H1 (cell line): ENCODE data around the gene RPS6KC1. TPM values are rescaled to one million over a fixed set of nuclear protein-coding genes. Genes with fewer than 3 reads are reported as not detected.

Source experiments
- CTCF ChIA-PET: fragments of 300-600 bp; sonication (Branson Sonifier 250); formaldehyde crosslinking; loops from one replicate; lab custom pipeline; 2021; ENCODE audit not compliant: partially characterized antibody; lab: Charles Lee
- POLR2A ChIA-PET: fragments of 300-600 bp; sonication (Branson Sonifier 250); formaldehyde crosslinking; loops from one replicate; lab custom pipeline; 2021; ENCODE audit warnings: inconsistent platforms; ENCODE audit not compliant: partially characterized antibody; lab: Charles Lee
- DNase-seq, 2 experiments: peaks; one replicate each; pipeline versions ENCODE4 v3.0.0 to v3.0.0-alpha.2; 2010 to 2022; ENCODE audit warnings: low spot score in 2 of 2, low read depth in 1 of 2, mixed read lengths in 1 of 2
- FAIRE-seq: peaks from 2 replicates; lab custom pipeline; 2011; peaks lifted over from hg19 to GRCh38; lab: Jason Lieb, UNC
- H2AFZ ChIP-seq: 2 replicates; pipeline ENCODE4 v1.8.1; 2012; ENCODE audit warnings: low read length, inconsistent platforms
- H2AK5ac ChIP-seq: 2 replicates; pipeline ENCODE4 v1.6.1; 2013; ENCODE audit warnings: low read depth, low read length
- H2BK120ac ChIP-seq: replicated peaks from 2 replicates; pipeline ENCODE3; 2013; ENCODE audit warnings: low read depth, low read length, inconsistent platforms
- H2BK12ac ChIP-seq: 2 replicates; pipeline ENCODE4 v1.6.1; 2013; ENCODE audit warnings: low read depth, low read length
- H2BK15ac ChIP-seq: 2 replicates; pipeline ENCODE4 v1.6.1; 2013; ENCODE audit warnings: low read length
- H2BK20ac ChIP-seq: 2 replicates; pipeline ENCODE4 v1.6.1; 2013; ENCODE audit warnings: low read length
- H2BK5ac ChIP-seq: 2 replicates; pipeline ENCODE4 v1.6.1; 2013; ENCODE audit warnings: low read depth, low read length
- H3K14ac ChIP-seq: 2 replicates; pipeline ENCODE4 v1.6.1; 2013; ENCODE audit warnings: inconsistent platforms; ENCODE audit not compliant: insufficient read length
- H3K18ac ChIP-seq: 2 replicates; pipeline ENCODE4 v1.6.1; 2013; ENCODE audit warnings: low read length; ENCODE audit errors: extremely low read depth
- H3K23ac ChIP-seq: 2 replicates; pipeline ENCODE4 v1.6.1; 2013; ENCODE audit warnings: inconsistent platforms; ENCODE audit not compliant: insufficient read length
- H3K23me2 ChIP-seq: 2 replicates; pipeline ENCODE4 v1.6.1; 2013; ENCODE audit warnings: low read depth, low read length
- H3K27ac ChIP-seq: 2 replicates; pipeline ENCODE4 v1.6.1; 2011; ENCODE audit warnings: low read depth, low read length, inconsistent platforms
- H3K27me3 ChIP-seq, 4 experiments: replicated peaks in 1 of 4; 1 replicate in 1 of 4; 2 replicates in 3 of 4; pipeline versions ENCODE4 v1.6.1 to v1.8.1; 2011 to 2013; ENCODE audit warnings: low read length in 3 of 4, mild to moderate bottlenecking in 3 of 4, inconsistent platforms in 2 of 4, mixed read lengths in 2 of 4, moderate library complexity in 1 of 4; ENCODE audit not compliant: control insufficient read depth in 3 of 4, insufficient read depth in 3 of 4; ENCODE audit errors: extremely low read depth in 1 of 4
- H3K36me3 ChIP-seq, 4 experiments: 2 replicates each; pipeline versions ENCODE4 v1.6.1 to v1.8.1; 2011 to 2013; ENCODE audit warnings: mild to moderate bottlenecking in 4 of 4, low read length in 3 of 4, moderate library complexity in 2 of 4, control low read depth in 1 of 4, inconsistent platforms in 1 of 4; ENCODE audit not compliant: insufficient read depth in 4 of 4, control insufficient read depth in 2 of 4
- H3K4ac ChIP-seq: replicated peaks from 2 replicates; pipeline ENCODE3; 2013; ENCODE audit warnings: low read length, low read depth, mixed read lengths, inconsistent platforms; ENCODE audit not compliant: insufficient read length
- H3K4me1 ChIP-seq, 4 experiments: replicated peaks in 1 of 4; 1 replicate in 1 of 4; 2 replicates in 3 of 4; pipeline versions ENCODE4 v1.6.1 to v1.8.1; 2011 to 2013; ENCODE audit warnings: low read length in 3 of 4, inconsistent platforms in 2 of 4, mixed read lengths in 1 of 4; ENCODE audit not compliant: insufficient read depth in 4 of 4, control insufficient read depth in 3 of 4
- H3K4me2 ChIP-seq, 2 experiments: 2 replicates each; pipeline versions ENCODE4 v1.6.1 to v1.8.1; 2011 to 2013; ENCODE audit warnings: low read depth in 2 of 2, low read length in 2 of 2, control low read depth in 1 of 2, inconsistent platforms in 1 of 2, mild to moderate bottlenecking in 1 of 2; ENCODE audit not compliant: insufficient read depth in 1 of 2
- H3K4me3 ChIP-seq, 4 experiments: fragments of 200-600, 300-600 bp in 1 of 4; sonication (generic), shearing (Covaris generic), sonication (Bioruptor Twin) in 1 of 4; 2 replicates each; pipeline versions ENCODE4 v1.5.1 to v1.8.1; 2011 to 2016; ENCODE audit warnings: low read length in 4 of 4, low read depth in 3 of 4, control low read depth in 2 of 4, inconsistent platforms in 2 of 4, mild to moderate bottlenecking in 2 of 4, mixed read lengths in 1 of 4, moderate library complexity in 1 of 4; ENCODE audit not compliant: insufficient read depth in 2 of 4; ENCODE audit errors: extremely low read depth in 1 of 4
- H3K56ac ChIP-seq: replicated peaks from 2 replicates; pipeline ENCODE3; 2013; ENCODE audit warnings: low read depth, mild to moderate bottlenecking, mixed read lengths, low read length, inconsistent platforms; ENCODE audit not compliant: insufficient read length
- H3K79me1 ChIP-seq: 2 replicates; pipeline ENCODE4 v1.6.1; 2013; ENCODE audit warnings: low read depth, low read length, control low read depth
- H3K79me2 ChIP-seq, 2 experiments: 2 replicates each; pipeline versions ENCODE4 v1.6.1 to v1.8.1; 2012 to 2013; ENCODE audit warnings: low read length in 2 of 2, mild to moderate bottlenecking in 2 of 2, inconsistent platforms in 1 of 2; ENCODE audit not compliant: insufficient read depth in 2 of 2, control insufficient read depth in 1 of 2
- H3K9ac ChIP-seq, 4 experiments: replicated peaks in 1 of 4; 1 replicate in 1 of 4; 2 replicates in 3 of 4; pipeline versions ENCODE4 v1.6.1 to v1.8.1; 2011 to 2013; ENCODE audit warnings: low read depth in 3 of 4, low read length in 3 of 4, control low read depth in 2 of 4, mild to moderate bottlenecking in 2 of 4, moderate library complexity in 2 of 4, inconsistent platforms in 1 of 4; ENCODE audit errors: extremely low read depth in 1 of 4
- H3K9me3 ChIP-seq, 2 experiments: 2 replicates each; pipeline versions ENCODE4 v1.6.1 to v1.8.1; 2012 to 2013; ENCODE audit warnings: mild to moderate bottlenecking in 2 of 2, moderate library complexity in 2 of 2, control low read depth in 1 of 2, inconsistent platforms in 1 of 2, low read depth in 1 of 2, low read length in 1 of 2, mixed read lengths in 1 of 2; ENCODE audit not compliant: insufficient read depth in 2 of 2
- H4K20me1 ChIP-seq, 2 experiments: replicated peaks in 1 of 2; 2 replicates each; pipeline versions ENCODE3 to v1.8.1; 2011 to 2013; ENCODE audit warnings: inconsistent platforms in 2 of 2, low read length in 2 of 2, mild to moderate bottlenecking in 1 of 2; ENCODE audit not compliant: insufficient read depth in 2 of 2, control insufficient read depth in 1 of 2
- H4K5ac ChIP-seq: 2 replicates; pipeline ENCODE4 v1.6.1; 2013; ENCODE audit warnings: low read length, low read depth, mixed read lengths, inconsistent platforms; ENCODE audit not compliant: insufficient read length
- H4K8ac ChIP-seq: 2 replicates; pipeline ENCODE4 v1.8.0; 2013; ENCODE audit warnings: mild to moderate bottlenecking, moderate library complexity, low read length, inconsistent platforms; ENCODE audit not compliant: insufficient read depth; ENCODE audit errors: extremely low read depth
- H4K91ac ChIP-seq: replicated peaks from 2 replicates; pipeline ENCODE3; 2013; ENCODE audit warnings: low read length, mixed read lengths, inconsistent platforms; ENCODE audit not compliant: insufficient read length
- EP300 ChIP-seq, 2 experiments: IDR thresholded peaks; 1 replicate in 1 of 2; 2 replicates in 1 of 2; pipeline ENCODE4 v1.6.1; 2011 to 2012; ENCODE audit warnings: low read depth in 2 of 2, low read length in 2 of 2, mild to moderate bottlenecking in 2 of 2, borderline replicate concordance in 1 of 2, inconsistent platforms in 1 of 2, moderate library complexity in 1 of 2
- HDAC2 ChIP-seq, 2 experiments: fragments of 300-600 bp in 1 of 2; sonication (generic) in 1 of 2; IDR thresholded peaks; 2 replicates each; pipeline ENCODE4 v1.6.1; 2011 to 2012; ENCODE audit warnings: low read depth in 2 of 2, low read length in 2 of 2, mild to moderate bottlenecking in 2 of 2, moderate library complexity in 2 of 2, borderline replicate concordance in 1 of 2, inconsistent platforms in 1 of 2
- RAD21 ChIP-seq, 2 experiments: IDR thresholded peaks in 1 of 2; conservative IDR thresholded peaks in 1 of 2; 2 replicates each; pipeline ENCODE4 v1.6.1; 2011; ENCODE audit warnings: low read depth in 2 of 2, low read length in 2 of 2, improper control_type of control experiment in 1 of 2, inconsistent platforms in 1 of 2, mild to moderate bottlenecking in 1 of 2, moderate library complexity in 1 of 2
- polyA plus RNA-seq, 7 experiments: library from polyadenylated mRNA; depleted of rRNA in 3 of 7; stranded (reverse) in 5 of 7; unstranded in 2 of 7; fragments of >200 nt in 5 of 7; fragments of 200-250 nt in 2 of 7; gene quantifications; 1 replicate in 5 of 7; 2 replicates in 1 of 7; 4 replicates in 1 of 7; pipeline versions ENCODE4 v1.2.1 to v1.2.3, GENCODE V29; 2011 to 2013; ENCODE audit warnings: missing spikeins in 2 of 7, mixed read lengths in 2 of 7
- total RNA-seq: library from RNA; stranded (reverse); fragmentation: NEBNext Ultra II Directional; extraction: Animal tissue kit (Norgen Biotek cat#: 25700); gene quantifications from 2 replicates; pipeline ENCODE4 v1.2.1, GENCODE V29; 2021

The RPS6KC1 gene
- total and polyA plus RNA-seq, 2 of the 8 experiments (the other 6 are each of a cell fraction or from before 2014, with no cell fraction given) = 4.9 to 17.6 TPM

GRCh38 chr1:213135572-213135971 is 84.5 kb downstream of the RPS6KC1 start:
- H4K5ac ChIP-seq = no peak overlapping the region
- H2BK12ac ChIP-seq = no peak overlapping the region
- H3K56ac ChIP-seq = no peak overlapping the region
- no peak overlapping the region for H4K91ac ChIP-seq
- no peak overlapping the region for H3K4me3 ChIP-seq
- H3K27ac ChIP-seq = no peak overlapping the region
- no peak overlapping the region for H3K14ac ChIP-seq
- H3K23me2 ChIP-seq = no peaks in the 10 kb centered on the region
- no peaks in the 10 kb centered on the region for H3K79me2 ChIP-seq
- no peak overlapping the region for H2BK5ac ChIP-seq
- H2BK20ac ChIP-seq = no peak overlapping the region
- H2AFZ ChIP-seq = no peak overlapping the region
- no peak overlapping the region for H3K9ac ChIP-seq
- no peaks in the 10 kb centered on the region for H3K79me1 ChIP-seq
- DNase-seq (no peak), FAIRE-seq (no peak)
- H3K4me2 ChIP-seq = no peak overlapping the region
- H3K4ac ChIP-seq = no peak overlapping the region
- POLR2A ChIA-PET = no interaction called here
- H2BK120ac ChIP-seq = no peak overlapping the region
- H4K8ac ChIP-seq = no peak overlapping the region
- CTCF ChIA-PET = interaction anchor here (0.9 to 1.9 kb wide), 4 partner anchors 11 to 119 kb away, joined by 3 to 7 read pairs (median 3); no protein-coding TSS in a partner anchor
- H3K27me3 ChIP-seq = no peaks in the 10 kb centered on the region
- no peaks in the 10 kb centered on the region for H3K4me1 ChIP-seq
- no peaks in the 10 kb centered on the region for H3K9me3 ChIP-seq
- no peak overlapping the region for H2BK15ac ChIP-seq
- H3K23ac ChIP-seq = no peak overlapping the region
- no peaks in the 10 kb centered on the region for H4K20me1 ChIP-seq
- no peak overlapping the region; the same call in 1 of the 2 replicates for H3K18ac ChIP-seq
- no peak for TF ChIP-seq EP300 (IDR thresholded peaks at IDR 0.05; ENCODE audit: borderline replicate concordance in 1 of 2, low read depth in 2 of 2, low read length in 2 of 2)
- TF ChIP-seq RAD21 (IDR thresholded peaks at IDR 0.05 in 1 of 2, conservative IDR thresholded peaks at IDR 0.05 in 1 of 2; ENCODE audit: low read depth in 2 of 2, low read length in 2 of 2) = peak in 1 of 2 experiments; percentile 23; a peak in 1 of 4 replicates
- TF ChIP-seq HDAC2 (IDR thresholded peaks at IDR 0.05; ENCODE audit: borderline replicate concordance in 1 of 2, low read depth in 2 of 2, low read length in 2 of 2) = no peak
- no peak overlapping the region for H2AK5ac ChIP-seq
- no peaks in the 10 kb centered on the region for H3K36me3 ChIP-seq
